Activated CD4-positive, alpha-beta memory T cell treated with anti-CD3 and anti-CD28 coated beads, Interleukin-2, amount 10 ng/mL, durations not matched to agents 7 days and 5 days (primary cell): Measurements from ENCODE around the gene FNDC1. TPM values are rescaled to one million over a fixed set of nuclear protein-coding genes. Genes with fewer than 3 reads are reported as not detected.
A peak's percentile ranks its signal among the peaks of the same experiment; 100 is the strongest.
"Not testable (repeated sequence)": the region's sequence is repeated elsewhere in the genome, so short reads cannot be mapped to it uniquely, and the experiment has no call there.

ENCODE experiments used
- CTCF ChIA-PET: fragments of 350-600 bp; sonication (Branson Sonifier 250); formaldehyde crosslinking; loops from one replicate; lab custom pipeline; 2021; ENCODE audit warnings: antibody characterized with exemption, inconsistent platforms; lab: Charles Lee
- POLR2A ChIA-PET: fragments of 350-600 bp; sonication (Branson Sonifier 250); formaldehyde crosslinking; loops from one replicate; lab custom pipeline; 2021; ENCODE audit warnings: antibody characterized with exemption; lab: Charles Lee
- DNase-seq: peaks from one replicate; pipeline ENCODE4 v3.0.0-alpha.2; 2020
- H3K27ac Mint-ChIP-seq: one replicate; pipeline ENCODE4 v1.8.0; 2021; ENCODE audit warnings: mild to moderate bottlenecking, mixed read lengths
- H3K27me3 Mint-ChIP-seq: one replicate; pipeline ENCODE4 v1.8.0; 2021; ENCODE audit warnings: mixed read lengths
- H3K36me3 Mint-ChIP-seq: one replicate; pipeline ENCODE4 v1.8.0; 2021; ENCODE audit warnings: low read depth, mixed read lengths
- H3K4me1 Mint-ChIP-seq: one replicate; pipeline ENCODE4 v1.8.0; 2021; ENCODE audit warnings: mixed read lengths
- H3K4me3 Mint-ChIP-seq: one replicate; pipeline ENCODE4 v1.8.0; 2021; ENCODE audit warnings: mild to moderate bottlenecking, mixed read lengths
- H3K9me3 Mint-ChIP-seq: one replicate; pipeline ENCODE4 v1.8.0; 2021; ENCODE audit warnings: mixed read lengths
- total RNA-seq, 2 experiments: library from RNA; stranded (reverse); gene quantifications; one replicate each; pipeline ENCODE4 v1.2.3, GENCODE V29; 2021

The FNDC1 gene
- total RNA-seq, result not detected

GRCh38 chr6:159169193-159169555 lies at the start of gene FNDC1:
Gene FNDC1, plus strand, starts transcription at chr6:159169400. Its CDS starts 197 bp downstream, at chr6:159169597.
- ChIA-PET POLR2A (no interaction called here), CTCF (interaction anchor here (1.4 to 1.8 kb wide), 2 partner anchors 24 to 486 kb away, joined by 3 to 8 read pairs; no protein-coding TSS in a partner anchor)
- peaks cover 20% of the 10 kb centered on the region for H3K4me1 Mint-ChIP-seq
- no peaks in the 10 kb centered on the region for H3K36me3 Mint-ChIP-seq
- peaks cover 83% of the 10 kb centered on the region for H3K27me3 Mint-ChIP-seq
- H3K27ac Mint-ChIP-seq, result no peak within 1 kb of the TSS
- peak within 1 kb of the TSS; percentile 51 for H3K4me3 Mint-ChIP-seq
- H3K9me3 Mint-ChIP-seq, result no peaks in the 10 kb centered on the region
- peak; percentile 62 for DNase-seq

DNA sequence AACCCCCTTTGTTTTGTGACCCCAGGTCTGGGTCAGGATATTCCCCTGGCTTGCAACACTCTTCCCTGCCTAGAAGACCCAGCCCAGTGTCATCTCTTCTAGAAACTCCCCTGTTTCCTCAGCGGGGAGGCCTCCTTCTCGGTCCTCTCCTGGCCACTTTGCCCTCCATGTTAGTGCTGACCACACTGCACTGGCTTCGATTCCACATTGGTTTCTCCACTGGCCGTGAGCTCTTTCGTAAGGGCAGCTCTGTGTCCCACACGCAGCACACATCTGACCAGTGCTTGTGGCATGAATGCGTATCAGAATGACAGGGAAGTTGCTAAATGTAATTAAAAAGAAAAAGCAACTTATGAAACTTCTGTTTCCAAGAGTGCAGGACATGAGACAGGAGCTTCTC lies 49.4 kb upstream of the FNDC1 start:
- H3K36me3 Mint-ChIP-seq, result no peaks in the 10 kb centered on the region
- POLR2A ChIA-PET, result no interaction called here
- no peak for DNase-seq
- H3K27me3 Mint-ChIP-seq, result peaks cover 18% of the 10 kb centered on the region
- H3K27ac Mint-ChIP-seq, result no peak overlapping the region
- no peak overlapping the region for H3K4me3 Mint-ChIP-seq
- H3K4me1 Mint-ChIP-seq, result peaks cover 5% of the 10 kb centered on the region
- no peaks in the 10 kb centered on the region for H3K9me3 Mint-ChIP-seq
- CTCF ChIA-PET, result interaction anchor here (1.3 to 2.2 kb wide), 3 partner anchors 10 to 15 kb away, joined by 6 to 10 read pairs (median 7); no protein-coding TSS in a partner anchor

GRCh38 chr6:159121486-159121885 lies 47.7 kb upstream of the FNDC1 start:
- POLR2A ChIA-PET, result no interaction called here
- H3K4me1 Mint-ChIP-seq, result no peaks in the 10 kb centered on the region
- H3K27ac Mint-ChIP-seq, result no peak overlapping the region
- no peaks in the 10 kb centered on the region for H3K9me3 Mint-ChIP-seq
- CTCF ChIA-PET, result interaction anchor here (0.5 to 2.0 kb wide), 5 partner anchors 12 to 115 kb away, joined by 3 to 7 read pairs (median 4); no protein-coding TSS in a partner anchor
- H3K4me3 Mint-ChIP-seq, result no peak overlapping the region
- no peaks in the 10 kb centered on the region for H3K36me3 Mint-ChIP-seq
- peaks cover 20% of the 10 kb centered on the region for H3K27me3 Mint-ChIP-seq
- no peak for DNase-seq

DNA sequence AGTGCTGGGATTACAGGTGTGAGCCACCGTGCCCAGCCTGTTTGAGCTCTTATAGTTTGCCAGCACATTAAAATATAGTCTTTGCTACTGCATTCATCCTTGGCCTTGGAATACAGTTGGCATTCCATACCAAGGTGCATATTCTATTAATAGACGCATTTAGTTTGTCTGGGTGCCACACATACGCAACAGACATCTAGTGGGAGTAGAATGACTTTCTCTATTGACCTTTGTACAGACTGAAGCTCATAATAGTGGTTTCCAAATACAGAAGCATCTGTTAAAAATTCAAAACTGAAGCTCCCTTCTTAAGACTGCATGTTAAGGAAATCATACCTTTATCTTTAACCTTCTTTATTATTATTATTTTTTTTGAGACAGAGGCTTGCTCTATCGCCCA lies 46.7 kb upstream of the FNDC1 start:
- ChIA-PET CTCF (interaction anchor here (1.1 to 1.4 kb wide), 2 partner anchors 14 to 115 kb away, joined by 3 read pairs; no protein-coding TSS in a partner anchor), POLR2A (no interaction called here)
- Mint-ChIP-seq H3K4me3 (no peak overlapping the region), H3K27ac (no peak overlapping the region), H3K27me3 (peaks cover 20% of the 10 kb centered on the region), H3K9me3 (no peaks in the 10 kb centered on the region), H3K4me1 (no peaks in the 10 kb centered on the region), H3K36me3 (no peaks in the 10 kb centered on the region)
- DNase-seq, result no peak

DNA sequence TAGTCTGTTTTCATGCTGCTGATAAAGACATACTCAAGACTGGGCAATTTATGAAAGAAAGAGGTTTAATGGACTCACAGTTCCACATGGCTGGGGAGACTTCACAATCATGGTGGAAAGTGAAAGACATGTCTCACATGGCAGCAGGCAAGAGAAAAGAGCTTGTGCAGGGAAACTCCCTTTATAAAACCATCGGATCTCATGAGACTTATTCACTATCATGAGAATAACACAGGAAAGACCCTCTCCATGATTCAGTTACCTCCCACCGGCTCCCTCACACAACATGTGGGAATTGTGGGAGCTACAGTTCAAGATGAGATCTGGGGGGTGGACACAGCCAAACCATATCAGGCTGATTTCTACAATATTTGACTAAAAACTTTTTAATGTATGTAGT lies 45.4 kb upstream of the FNDC1 start:
- H3K4me3 Mint-ChIP-seq, DNase-seq, H3K36me3 Mint-ChIP-seq, POLR2A ChIA-PET, H3K4me1 Mint-ChIP-seq, H3K27ac Mint-ChIP-seq, H3K9me3 Mint-ChIP-seq: not testable (repeated sequence)
- H3K27me3 Mint-ChIP-seq, result peaks cover 20% of the 10 kb centered on the region
- CTCF ChIA-PET, result interaction anchor here (3.6 kb wide), 1 partner anchor 12 kb away, joined by 25 read pairs; no protein-coding TSS in a partner anchor

DNA sequence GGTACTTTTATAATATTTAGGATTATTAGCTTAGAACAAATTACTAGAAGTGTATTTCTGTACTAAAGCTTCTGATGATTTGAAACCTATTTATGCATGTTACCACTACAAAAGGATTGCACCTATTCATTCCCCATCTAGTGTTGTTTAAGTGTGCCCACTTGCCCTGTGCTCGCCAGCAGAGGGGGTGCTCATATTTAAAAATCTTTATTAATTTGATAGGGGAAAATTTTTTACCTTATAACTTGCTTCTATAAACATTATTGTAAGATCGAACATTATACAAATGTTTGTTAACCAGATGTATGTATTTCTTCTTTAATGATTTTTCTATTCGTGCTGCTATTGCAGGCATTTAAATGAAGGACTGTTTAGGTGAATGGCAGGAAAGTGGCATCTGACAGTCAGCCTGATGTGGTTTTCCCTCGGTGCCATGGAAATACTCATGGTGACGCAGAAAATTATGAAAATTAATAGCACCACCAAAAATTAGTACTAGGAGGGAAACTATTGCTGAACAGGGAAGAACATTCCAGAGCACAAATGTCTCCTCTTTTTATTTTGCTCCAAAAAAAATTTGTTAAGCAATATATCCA lies 44.1 kb upstream of the FNDC1 start:
- Mint-ChIP-seq H3K4me1 (no peaks in the 10 kb centered on the region), H3K36me3 (no peaks in the 10 kb centered on the region), H3K27me3 (peaks cover 20% of the 10 kb centered on the region), H3K4me3 (no peak overlapping the region), H3K27ac (no peak overlapping the region), H3K9me3 (no peaks in the 10 kb centered on the region)
- CTCF ChIA-PET, result interaction anchor here (1.0 to 3.6 kb wide), 3 partner anchors 10 to 116 kb away, joined by 3 to 25 read pairs (median 5); no protein-coding TSS in a partner anchor
- POLR2A ChIA-PET, result no interaction called here
- no peak for DNase-seq

DNA sequence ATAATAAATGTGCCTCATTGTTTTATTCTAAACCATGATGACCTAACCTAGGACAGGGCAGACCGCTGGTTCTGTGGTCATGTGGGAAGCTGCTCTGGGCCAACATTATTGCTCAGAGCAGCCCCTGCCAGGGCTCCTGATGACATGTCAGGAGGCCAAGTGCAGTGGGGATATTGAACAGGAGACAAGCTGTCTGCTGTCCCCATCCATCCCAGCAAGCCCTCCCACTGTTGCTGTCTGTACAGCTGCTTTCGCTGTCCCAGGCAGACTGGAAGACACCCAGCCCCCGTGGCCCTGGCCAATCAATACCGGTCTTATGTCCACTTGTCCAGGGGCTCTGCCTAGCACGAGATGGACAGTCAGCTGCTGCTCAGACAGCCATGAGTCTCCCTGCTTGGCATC lies 43.2 kb upstream of the FNDC1 start:
- Mint-ChIP-seq H3K4me3 (no peak overlapping the region), H3K27me3 (peaks cover 18% of the 10 kb centered on the region), H3K4me1 (no peaks in the 10 kb centered on the region), H3K9me3 (no peaks in the 10 kb centered on the region), H3K27ac (no peak overlapping the region), H3K36me3 (no peaks in the 10 kb centered on the region)
- CTCF ChIA-PET, result interaction anchor here (3.1 to 3.6 kb wide), 2 partner anchors 10 to 117 kb away, joined by 14 to 25 read pairs; no protein-coding TSS in a partner anchor
- DNase-seq, result no peak
- POLR2A ChIA-PET, result no interaction called here

- no peaks in the 10 kb centered on the region for H3K4me1 Mint-ChIP-seq
- POLR2A ChIA-PET, result no interaction called here
- H3K27me3 Mint-ChIP-seq, result peaks cover 13% of the 10 kb centered on the region
- no peak overlapping the region for H3K4me3 Mint-ChIP-seq
- H3K36me3 Mint-ChIP-seq, result no peaks in the 10 kb centered on the region
- CTCF ChIA-PET, result interaction anchor here (3.1 to 3.6 kb wide), 2 partner anchors 9 to 118 kb away, joined by 14 to 25 read pairs; no protein-coding TSS in a partner anchor
- H3K27ac Mint-ChIP-seq, result no peak overlapping the region
- no peaks in the 10 kb centered on the region for H3K9me3 Mint-ChIP-seq
- DNase-seq, result no peak
These were observed 42.6 kb upstream of the FNDC1 start for GRCh38 chr6:159126590-159126989.

DNA sequence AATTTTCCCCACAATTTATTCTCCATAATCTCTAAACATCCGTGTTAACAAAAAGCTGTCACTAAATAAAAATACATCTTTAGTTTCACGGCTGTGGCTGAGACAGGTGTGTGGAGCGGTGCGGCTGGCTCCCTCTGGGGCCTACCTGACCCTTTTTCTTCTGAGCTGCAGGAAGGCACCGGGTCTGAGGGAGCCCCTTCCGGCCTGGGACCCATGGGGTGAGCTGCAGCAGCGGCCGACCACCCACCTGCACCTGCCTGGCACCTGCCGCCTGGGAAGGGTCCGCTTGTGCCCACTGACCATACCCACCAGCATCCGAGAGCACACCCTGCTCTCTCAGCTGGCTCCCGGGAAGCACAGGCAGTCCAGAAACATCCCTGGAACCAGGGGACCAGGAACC lies 41.5 kb upstream of the FNDC1 start:
- Mint-ChIP-seq H3K36me3 (no peaks in the 10 kb centered on the region), H3K9me3 (no peaks in the 10 kb centered on the region), H3K4me1 (no peaks in the 10 kb centered on the region), H3K27ac (no peak overlapping the region), H3K4me3 (no peak overlapping the region), H3K27me3 (peaks cover 12% of the 10 kb centered on the region)
- DNase-seq, result no peak
- CTCF ChIA-PET, result interaction anchor here (0.7 to 3.1 kb wide), 4 partner anchors 9 to 119 kb away, joined by 3 to 14 read pairs (median 4); no protein-coding TSS in a partner anchor
- POLR2A ChIA-PET, result no interaction called here

DNA sequence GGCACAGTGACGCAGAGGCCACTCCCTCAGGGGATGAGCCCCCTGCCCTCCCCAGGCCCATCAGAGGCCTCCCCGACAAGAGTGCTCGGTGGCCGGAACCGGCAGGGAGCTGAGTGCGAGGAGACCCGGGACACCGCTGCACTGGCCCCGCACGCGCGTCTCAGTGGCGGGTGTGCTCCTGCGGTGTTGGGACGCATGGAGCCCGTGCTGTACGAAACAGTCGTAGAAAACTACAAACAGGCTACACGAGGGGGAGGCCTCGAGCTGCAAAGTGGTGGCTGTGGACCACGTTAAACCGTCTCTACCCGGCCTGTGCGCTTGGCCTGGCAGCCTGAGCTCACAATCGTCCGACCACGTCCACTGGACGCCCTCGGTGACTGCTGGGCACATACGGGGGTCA lies 40.2 kb upstream of the FNDC1 start:
- H3K36me3 Mint-ChIP-seq, result no peaks in the 10 kb centered on the region
- H3K9me3 Mint-ChIP-seq, result no peaks in the 10 kb centered on the region
- no peak for DNase-seq
- H3K27ac Mint-ChIP-seq, result no peak overlapping the region
- POLR2A ChIA-PET, result interaction anchor here (0.8 to 1.0 kb wide), 2 partner anchors 22 to 120 kb away, joined by 3 to 4 read pairs; no protein-coding TSS in a partner anchor
- peaks cover 4% of the 10 kb centered on the region for H3K27me3 Mint-ChIP-seq
- no peak overlapping the region for H3K4me3 Mint-ChIP-seq
- H3K4me1 Mint-ChIP-seq, result no peaks in the 10 kb centered on the region
- CTCF ChIA-PET, result interaction anchor here (1.1 to 1.4 kb wide), 3 partner anchors 19 to 120 kb away, joined by 3 to 6 read pairs (median 4); no protein-coding TSS in a partner anchor

DNA sequence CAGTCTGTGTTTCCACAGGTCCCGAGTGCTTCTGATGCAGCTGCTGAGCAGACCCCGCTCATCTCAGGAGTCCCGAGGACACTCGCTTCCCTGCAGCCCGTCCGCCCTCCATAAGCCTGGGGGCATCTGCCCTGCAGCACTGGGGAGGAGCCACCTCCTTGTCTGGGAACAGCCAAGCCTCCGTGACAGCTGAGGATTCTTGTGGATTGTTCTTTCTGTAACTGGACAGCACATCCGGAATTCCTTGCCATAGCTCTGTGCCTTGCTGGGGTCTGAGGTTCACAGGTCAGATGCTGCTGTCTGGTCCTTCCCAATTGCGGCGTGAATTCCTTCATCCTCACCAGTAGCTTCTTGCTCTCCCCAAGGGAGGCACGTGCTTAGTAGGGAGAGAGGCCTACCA lies 38.4 kb upstream of the FNDC1 start:
- no peak for DNase-seq
- H3K4me3 Mint-ChIP-seq, result no peak overlapping the region
- ChIA-PET CTCF (interaction anchor here (1.7 to 5.2 kb wide), 2 partner anchors 18 to 122 kb away, joined by 4 to 27 read pairs; no protein-coding TSS in a partner anchor), POLR2A (interaction anchor here (1.4 kb wide), 1 partner anchor 21 kb away, joined by 3 read pairs; no protein-coding TSS in a partner anchor)
- peaks cover 2% of the 10 kb centered on the region for H3K4me1 Mint-ChIP-seq
- H3K27me3 Mint-ChIP-seq, result peaks cover 11% of the 10 kb centered on the region
- H3K36me3 Mint-ChIP-seq, result no peaks in the 10 kb centered on the region
- H3K9me3 Mint-ChIP-seq, result no peaks in the 10 kb centered on the region
- no peak overlapping the region for H3K27ac Mint-ChIP-seq

GRCh38 chr6:159131709-159132108 lies 37.5 kb upstream of the FNDC1 start:
- Mint-ChIP-seq H3K9me3 (no peaks in the 10 kb centered on the region), H3K27ac (no peak overlapping the region), H3K27me3 (peaks cover 13% of the 10 kb centered on the region), H3K36me3 (no peaks in the 10 kb centered on the region), H3K4me1 (peaks cover 2% of the 10 kb centered on the region), H3K4me3 (no peak overlapping the region)
- POLR2A ChIA-PET, result no interaction called here
- DNase-seq, result no peak
- CTCF ChIA-PET, result interaction anchor here (1.7 to 5.2 kb wide), 2 partner anchors 17 to 122 kb away, joined by 4 to 27 read pairs; no protein-coding TSS in a partner anchor

GRCh38 chr6:159132664-159133063 lies 36.5 kb upstream of the FNDC1 start:
- peaks cover 2% of the 10 kb centered on the region for H3K4me1 Mint-ChIP-seq
- H3K27me3 Mint-ChIP-seq, result peaks cover 15% of the 10 kb centered on the region
- no peaks in the 10 kb centered on the region for H3K36me3 Mint-ChIP-seq
- H3K4me3 Mint-ChIP-seq, result no peak overlapping the region
- no peak overlapping the region for H3K27ac Mint-ChIP-seq
- H3K9me3 Mint-ChIP-seq, result no peaks in the 10 kb centered on the region
- CTCF ChIA-PET, result interaction anchor here (5.2 to 9.6 kb wide), 2 partner anchors 16 to 124 kb away, joined by 27 to 189 read pairs; no protein-coding TSS in a partner anchor
- POLR2A ChIA-PET, result no interaction called here
- no peak for DNase-seq
